Cardiac septum (tissue), 1 donor: ENCODE results near the gene KRT75. TPM values are rescaled to one million over a fixed set of nuclear protein-coding genes. Genes with fewer than 3 reads are reported as not detected.
A peak's percentile ranks its signal among the peaks of the same experiment; 100 is the strongest.

Experiments used
- DNase-seq: peaks from one replicate; pipeline ENCODE4 v3.0.0-alpha.2; 2020; ENCODE audit warnings: low spot score
- intact Hi-C: fragments of 100-400 bp; cut with DNase I; formaldehyde crosslinking; loops from one replicate; pipeline ENCODE4 v1.14.0; 2022
- total RNA-seq: library from RNA; stranded (reverse); fragmentation: NEBNext Ultra II Directional; extraction: Animal tissue kit (Norgen Biotek cat#: 25700); gene quantifications from one replicate; pipeline ENCODE4 v1.2.1, GENCODE V29; 2021
- donor health status: DM: no; HTN: no; CAD: no.

KRT75 gene
- total RNA-seq, 1 donor from 2014 or later: not detected

- intact Hi-C loops: no loop called here
- no peak for DNase-seq
Measured at GRCh38 chr12:52399756-52400155, 34.4 kb downstream of the KRT75 start.

DNA sequence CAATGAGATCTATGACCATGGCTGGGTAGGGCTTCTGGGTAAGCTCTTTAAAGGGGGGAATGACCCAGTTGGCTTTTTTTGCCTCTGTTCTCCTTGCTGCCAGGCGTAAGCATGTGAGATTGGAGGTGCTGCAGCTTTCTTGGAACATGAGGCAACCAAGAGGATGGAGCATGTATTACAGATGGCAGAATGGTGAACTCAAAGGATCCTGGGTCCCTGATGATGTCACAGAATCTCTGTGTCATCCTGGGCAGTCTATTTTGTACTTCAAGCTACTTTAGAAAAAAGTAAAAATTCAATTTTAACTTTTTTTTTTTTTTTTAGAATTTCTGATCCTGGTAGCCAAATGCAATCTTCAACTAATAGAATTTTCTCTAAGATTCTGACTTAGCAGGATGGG lies 36.0 kb downstream of the KRT75 start:
- intact Hi-C loops: no loop called here
- DNase-seq: no peak

DNA sequence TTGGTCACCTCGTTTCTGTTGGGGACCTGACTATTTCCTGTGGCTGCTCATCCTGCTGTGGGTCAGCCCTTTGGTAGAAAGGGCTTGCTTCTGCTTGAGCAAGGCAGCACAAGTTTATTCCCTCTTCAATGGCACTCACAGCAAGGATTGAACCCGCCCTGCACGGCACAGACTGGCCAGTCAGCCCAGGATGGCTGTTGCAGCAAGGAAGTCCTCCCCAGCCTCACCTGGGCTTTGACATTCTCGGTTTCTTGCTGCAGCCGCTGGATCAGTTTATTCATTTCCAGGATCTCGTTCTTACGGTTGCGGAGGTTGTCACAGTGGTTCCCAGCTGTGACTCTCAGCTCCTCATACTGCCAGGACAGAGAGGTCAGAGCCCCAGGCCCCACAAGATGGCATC lies 37.5 kb downstream of the KRT75 start:
- DNase-seq: peak; percentile 24
- intact Hi-C loops: no loop called here

DNA sequence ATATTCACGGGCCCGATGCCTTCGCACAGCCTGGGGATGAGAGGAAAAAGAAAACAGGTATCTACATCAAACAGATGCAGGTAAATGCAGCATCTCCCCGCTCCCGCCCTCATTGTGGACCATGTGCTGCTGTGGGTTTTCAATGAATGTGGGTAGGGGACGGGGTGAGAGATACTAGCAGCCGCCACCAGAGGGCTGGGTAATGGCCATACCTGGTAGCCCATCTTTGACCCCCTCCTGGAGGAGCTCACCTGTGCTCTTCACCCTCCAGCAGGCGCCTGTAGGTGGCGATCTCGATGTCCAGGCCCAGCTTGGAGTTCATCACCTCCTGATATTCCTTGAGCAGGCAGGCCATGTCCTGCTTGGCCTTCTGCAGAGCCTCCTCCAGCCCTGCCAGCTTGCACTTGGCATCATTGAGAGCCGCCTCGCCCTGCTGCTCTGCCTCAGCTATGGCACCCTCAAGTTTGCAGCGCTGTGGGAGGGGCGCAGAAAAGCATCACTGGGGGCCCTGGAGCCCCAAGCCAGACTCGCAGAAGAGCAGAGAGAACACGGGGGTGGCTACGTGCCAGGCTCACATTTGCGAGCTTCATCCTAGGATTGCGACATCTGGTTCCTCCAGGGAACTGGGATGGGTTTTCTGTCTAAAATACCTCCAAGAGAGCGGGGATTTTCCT lies 38.3 kb downstream of the KRT75 start:
- intact Hi-C loops: no loop called here
- peak; percentile 70 for DNase-seq

- no peak for DNase-seq
- intact Hi-C loops: loop anchor here (5.0 kb wide), 1 partner anchor 112 kb away; no protein-coding TSS in a partner anchor
Measured at GRCh38 chr12:52394836-52395405, 39.2 kb downstream of the KRT75 start.

- peak; percentile 59 for DNase-seq
- intact Hi-C loops: loop anchor here (5.0 kb wide), 1 partner anchor 115 kb away; no protein-coding TSS in a partner anchor
Measured at GRCh38 chr12:52392465-52393007, 41.6 kb downstream of the KRT75 start.

GRCh38 chr12:52391618-52392002 lies 42.6 kb downstream of the KRT75 start:
- peak; percentile 86 for DNase-seq
- intact Hi-C loops: loop anchor here (5.0 kb wide), 1 partner anchor 116 kb away; no protein-coding TSS in a partner anchor

DNA sequence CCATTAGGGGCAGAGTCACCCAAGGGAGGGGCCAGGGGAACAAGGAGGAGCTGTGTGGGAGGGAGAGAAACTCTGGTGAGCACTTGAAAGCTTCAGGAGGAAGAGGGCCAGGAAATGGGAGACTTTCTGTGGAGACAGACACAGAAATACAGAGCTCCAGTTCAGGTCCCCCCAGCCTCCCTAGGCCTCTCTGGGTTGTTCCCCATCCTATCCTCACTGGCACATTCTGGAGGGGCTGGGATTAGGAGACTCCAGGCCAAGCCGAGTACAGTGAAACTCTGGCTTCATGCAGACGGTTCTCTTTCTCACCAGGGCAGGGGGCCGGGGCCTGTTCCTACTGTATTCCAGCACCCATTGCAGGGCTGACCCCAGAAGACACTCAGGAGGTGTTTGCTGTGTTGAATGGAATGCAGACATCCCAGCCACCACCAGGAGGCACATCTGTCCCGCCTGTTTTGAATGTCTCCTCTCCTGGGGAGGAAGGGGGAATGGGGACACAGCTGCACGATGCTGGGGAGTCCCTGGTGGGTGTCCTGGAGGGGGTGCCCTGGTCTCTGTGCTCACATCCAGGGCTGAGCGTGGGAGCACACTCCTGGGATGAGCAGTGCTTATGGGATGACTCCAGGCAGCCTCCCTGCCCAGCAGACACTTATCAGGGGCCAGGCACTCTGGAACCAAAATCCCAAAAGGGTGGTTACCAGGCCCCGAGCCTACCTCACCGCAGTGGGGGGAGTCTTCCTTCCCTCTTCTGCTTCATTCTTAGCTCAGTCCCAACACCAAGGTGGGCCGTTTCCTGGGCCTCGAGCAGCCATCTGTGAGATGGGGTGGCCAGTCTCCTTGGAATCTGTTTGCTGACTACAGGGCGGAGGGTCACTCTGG lies 43.2 kb downstream of the KRT75 start:
- intact Hi-C loops: loop anchor here (5.0 kb wide), 1 partner anchor 116 kb away; no protein-coding TSS in a partner anchor
- peak; percentile 71 for DNase-seq

GRCh38 chr12:52389313-52390207 lies 44.6 kb downstream of the KRT75 start:
- DNase-seq: peak; percentile 75
- intact Hi-C loops: loop anchor here (5.0 kb wide), 1 partner anchor 118 kb away; no protein-coding TSS in a partner anchor

- no peak for DNase-seq
- intact Hi-C loops: no loop called here
Measured at GRCh38 chr12:52387859-52388258, 46.3 kb downstream of the KRT75 start.

DNA sequence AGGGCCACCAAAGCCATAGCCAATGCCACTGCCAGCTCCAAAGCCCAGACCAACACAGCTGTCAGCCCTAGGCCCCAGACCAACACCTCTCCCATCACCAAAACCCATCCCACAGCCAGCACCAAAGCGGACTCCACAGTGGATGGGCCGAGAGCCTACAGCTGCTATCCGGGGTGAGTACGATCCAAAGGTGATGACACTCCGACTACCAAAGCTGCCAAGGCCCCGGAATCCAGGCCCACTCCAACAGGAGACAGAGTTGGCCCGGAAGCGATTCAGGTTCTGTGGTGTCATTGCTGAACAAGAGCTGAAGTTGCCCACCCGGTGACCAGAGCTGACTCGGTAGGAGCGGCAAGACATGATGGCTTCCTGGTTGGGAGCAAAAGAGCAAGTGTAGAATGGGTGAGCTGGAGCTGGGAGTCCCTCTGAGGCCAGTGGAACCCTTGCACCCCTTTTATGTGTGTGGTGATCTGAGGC lies 48.9 kb downstream of the KRT75 start, which contains the start of gene KRT84:
KRT84 (minus strand) TSS at position 427 of the 477 bp plus-strand sequence; CDS start at position 360, 67 bp downstream.
- no peak for DNase-seq
- intact Hi-C loops: no loop called here

- intact Hi-C loops: loop anchor here (5.0 kb wide), 1 partner anchor 199 kb away; no protein-coding TSS in a partner anchor
- no peak for DNase-seq
Measured at GRCh38 chr12:52383331-52383730, 50.8 kb downstream of the KRT75 start.

- intact Hi-C loops: loop anchor here (5.0 kb wide), 1 partner anchor 199 kb away; no protein-coding TSS in a partner anchor
- DNase-seq: no peak
Measured at GRCh38 chr12:52382854-52383253, 51.3 kb downstream of the KRT75 start.

DNA sequence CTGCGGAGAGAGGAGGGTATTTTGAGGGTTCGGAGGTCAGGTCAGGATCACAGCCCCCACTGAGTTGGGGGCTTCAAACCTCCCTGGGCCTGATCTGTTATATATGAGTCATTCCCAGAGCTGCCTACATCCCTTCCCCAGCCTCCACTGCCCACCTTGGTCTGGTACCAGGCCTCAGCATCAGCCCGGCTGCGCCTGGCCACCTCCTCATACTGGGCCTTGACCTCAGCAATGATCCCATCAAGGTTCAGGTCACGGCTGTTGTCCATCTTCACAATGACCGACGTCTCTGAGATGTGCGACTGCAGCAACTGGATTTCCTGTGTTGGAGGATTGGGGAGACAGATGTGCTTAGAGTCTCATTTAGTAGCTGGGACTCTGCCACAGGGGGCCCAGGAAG lies 53.0 kb downstream of the KRT75 start:
- DNase-seq: no peak
- intact Hi-C loops: loop anchor here (5.0 kb wide), 1 partner anchor 201 kb away; no protein-coding TSS in a partner anchor

GRCh38 chr12:52380271-52380694 lies 53.9 kb downstream of the KRT75 start:
- DNase-seq: no peak
- intact Hi-C loops: loop anchor here (5.0 kb wide), 1 partner anchor 202 kb away; no protein-coding TSS in a partner anchor

- intact Hi-C loops: loop anchor here (10.0 kb wide), 1 partner anchor 605 kb away; no protein-coding TSS in a partner anchor
Measured at GRCh38 chr12:52379536-52379935, 54.6 kb downstream of the KRT75 start.

GRCh38 chr12:52378091-52378490 lies 56.1 kb downstream of the KRT75 start:
- DNase-seq: no peak
- intact Hi-C loops: loop anchor here (10.0 kb wide), 1 partner anchor 607 kb away; no protein-coding TSS in a partner anchor

More at GRCh38 chr12:52379536-52379935, 54.6 kb downstream of the KRT75 start:
- no peak for DNase-seq

DNA sequence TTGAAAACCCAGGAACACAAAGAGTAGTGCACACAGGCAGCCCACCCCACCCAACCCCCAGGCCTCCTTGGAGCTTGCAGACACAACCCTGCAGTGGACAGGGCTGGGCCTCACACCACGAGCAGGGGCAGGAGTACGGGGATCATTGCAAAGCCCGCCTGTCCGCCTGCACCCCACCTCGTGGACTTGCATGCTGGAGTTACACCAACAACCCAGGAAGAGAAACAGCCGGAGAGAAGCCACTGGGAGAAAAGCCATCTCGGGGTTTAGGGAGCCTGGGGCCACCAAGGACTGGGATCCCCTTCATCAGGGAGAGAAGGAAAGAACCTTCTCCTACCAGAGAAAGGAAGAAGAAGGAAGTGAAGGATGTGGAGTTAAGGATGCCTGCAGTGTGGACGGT lies 56.9 kb downstream of the KRT75 start:
- no peak for DNase-seq
- intact Hi-C loops: loop anchor here (10.0 kb wide), 1 partner anchor 608 kb away; no protein-coding TSS in a partner anchor
